ENCODE data around the gene NIPAL3.

DNA sequence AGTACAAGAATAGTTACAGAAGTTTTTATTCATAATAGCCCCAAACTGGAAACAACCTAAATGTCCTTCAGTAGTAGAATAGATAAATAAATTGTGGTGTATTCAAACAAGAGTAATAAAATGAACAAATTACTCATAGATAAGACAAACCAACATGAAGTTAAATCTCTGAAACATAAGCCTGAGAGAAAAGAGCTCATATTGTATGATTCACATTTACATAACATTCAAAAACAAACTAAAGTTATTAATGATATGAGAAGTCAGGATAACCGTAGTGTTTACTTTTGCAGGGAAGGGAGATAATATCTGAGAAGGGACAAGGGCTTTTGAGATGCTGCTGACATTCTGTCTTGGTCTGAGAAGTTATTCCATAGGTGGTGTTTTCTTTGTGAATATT lies 15.5 kb upstream of the NIPAL3 start:
- TF ChIP-seq, protein P1, sequence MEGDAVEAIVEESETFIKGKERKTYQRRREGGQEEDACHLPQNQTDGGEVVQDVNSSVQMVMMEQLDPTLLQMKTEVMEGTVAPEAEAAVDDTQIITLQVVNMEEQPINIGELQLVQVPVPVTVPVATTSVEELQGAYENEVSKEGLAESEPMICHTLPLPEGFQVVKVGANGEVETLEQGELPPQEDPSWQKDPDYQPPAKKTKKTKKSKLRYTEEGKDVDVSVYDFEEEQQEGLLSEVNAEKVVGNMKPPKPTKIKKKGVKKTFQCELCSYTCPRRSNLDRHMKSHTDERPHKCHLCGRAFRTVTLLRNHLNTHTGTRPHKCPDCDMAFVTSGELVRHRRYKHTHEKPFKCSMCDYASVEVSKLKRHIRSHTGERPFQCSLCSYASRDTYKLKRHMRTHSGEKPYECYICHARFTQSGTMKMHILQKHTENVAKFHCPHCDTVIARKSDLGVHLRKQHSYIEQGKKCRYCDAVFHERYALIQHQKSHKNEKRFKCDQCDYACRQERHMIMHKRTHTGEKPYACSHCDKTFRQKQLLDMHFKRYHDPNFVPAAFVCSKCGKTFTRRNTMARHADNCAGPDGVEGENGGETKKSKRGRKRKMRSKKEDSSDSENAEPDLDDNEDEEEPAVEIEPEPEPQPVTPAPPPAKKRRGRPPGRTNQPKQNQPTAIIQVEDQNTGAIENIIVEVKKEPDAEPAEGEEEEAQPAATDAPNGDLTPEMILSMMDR (IDR thresholded peaks at IDR 0.05; ENCODE audit: extremely low read depth in 1 of 2, insufficient read depth in 1 of 2, low read depth in 1 of 2, low read length in 2 of 2): no peak
- no peak for TF ChIP-seq EZH2 (IDR thresholded peaks at IDR 0.05; ENCODE audit: borderline replicate concordance, low read depth, low read length, severe bottlenecking)
- no peak for TF ChIP-seq POLR2AphosphoS5 (IDR thresholded peaks at IDR 0.05; ENCODE audit: insufficient read depth, low read depth, low read length)
- TF ChIP-seq, protein P2, sequence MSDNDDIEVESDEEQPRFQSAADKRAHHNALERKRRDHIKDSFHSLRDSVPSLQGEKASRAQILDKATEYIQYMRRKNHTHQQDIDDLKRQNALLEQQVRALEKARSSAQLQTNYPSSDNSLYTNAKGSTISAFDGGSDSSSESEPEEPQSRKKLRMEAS (IDR thresholded peaks at IDR 0.05; ENCODE audit: insufficient read depth, insufficient read length): no peak
- no peak for TF ChIP-seq POLR2A (IDR thresholded peaks at IDR 0.05; ENCODE audit: low read depth, low read length)
- no peak for TF ChIP-seq JUN (IDR thresholded peaks at IDR 0.05; ENCODE audit: borderline replicate concordance, insufficient read depth, insufficient read length, low read depth)
- TF ChIP-seq GATA2 (IDR thresholded peaks at IDR 0.05; ENCODE audit: insufficient read depth, insufficient read length, low read depth, low read length): peak; percentile 19
